GM12878 (cell line): ENCODE measurements around the gene NEO1. TPM values are rescaled to one million over a fixed set of nuclear protein-coding genes. Genes with fewer than 3 reads are reported as not detected.

Source experiments
- ATAC-seq: fragments of 200-7000 bp; cut with Tn5 transposase; 3 replicates; pipeline ENCODE4 v1.9.1; 2020; ENCODE audit warnings: mild to moderate bottlenecking, moderate library complexity
- BruUV-seq: library from RNA; stranded (reverse); fragments of 400-500 nt; replicated peaks from 2 replicates; lab custom pipeline; 2021; lab: Mats Ljungman, UMichigan
- CTCF ChIA-PET: fragments of 300-600 bp; sonication (Branson Sonifier 250); formaldehyde crosslinking; extraction: SDS; loops from one replicate; lab custom pipeline; 2021; ENCODE audit warnings: inconsistent platforms; lab: Yijun Ruan, JAX
- POLR2A ChIA-PET: fragments of 350-600 bp; formaldehyde crosslinking; extraction: SDS; loops from one replicate; lab custom pipeline; 2021; ENCODE audit warnings: inconsistent platforms; lab: Charles Lee
- RAD21 ChIA-PET: fragments of 300-600 bp; sonication (Branson Sonifier 250); formaldehyde crosslinking; loops from one replicate; lab custom pipeline; 2023; ENCODE audit warnings: antibody characterized with exemption; ENCODE audit not compliant: unreplicated experiment; lab: Charles Lee
- SMC1A ChIA-PET: fragments of 300-600 bp; sonication (Branson Sonifier 250); formaldehyde crosslinking; loops from one replicate; lab custom pipeline; 2023; ENCODE audit not compliant: unreplicated experiment, uncharacterized antibody; lab: Charles Lee
- DNase-seq: peaks from one replicate; pipeline ENCODE4 v3.0.0-alpha.2; 2011; ENCODE audit warnings: low read depth, low spot score
- FAIRE-seq: peaks from 3 replicates; lab custom pipeline; 2011; peaks lifted over from hg19 to GRCh38; lab: Jason Lieb, UNC
- H2AFZ ChIP-seq: 2 replicates; pipeline ENCODE4 v1.6.0; 2011; ENCODE audit warnings: low read depth, low read length, control low read depth; ENCODE audit not compliant: control insufficient read depth
- H3K27ac ChIP-seq: 2 replicates; pipeline ENCODE4 v1.5.1; 2011; ENCODE audit warnings: control low read depth; ENCODE audit not compliant: control insufficient read depth, insufficient read depth
- H3K27me3 ChIP-seq, 2 experiments: replicated peaks in 1 of 2; 2 replicates each; pipeline versions ENCODE4 v1.6.0 to v1.6.1; 2011; ENCODE audit warnings: low read length in 1 of 2; ENCODE audit not compliant: control insufficient read depth in 2 of 2, insufficient read depth in 2 of 2
- H3K36me3 ChIP-seq, 2 experiments: 2 replicates each; pipeline ENCODE4 v1.5.1; 2011; ENCODE audit warnings: low read length in 1 of 2; ENCODE audit not compliant: control insufficient read depth in 2 of 2, insufficient read depth in 2 of 2
- H3K4me1 ChIP-seq: 2 replicates; pipeline ENCODE4 v1.6.1; 2011; ENCODE audit warnings: mild to moderate bottlenecking, low read length, moderate library complexity, mixed read lengths; ENCODE audit not compliant: control insufficient read depth, insufficient read depth
- H3K4me2 ChIP-seq: 2 replicates; pipeline ENCODE4 v1.6.0; 2011; ENCODE audit warnings: control low read depth; ENCODE audit not compliant: control insufficient read depth, insufficient read depth
- H3K4me3 ChIP-seq: fragments of 200-600 bp; sonication (generic); 2 replicates; pipeline ENCODE4 v1.5.1; 2016
- H3K79me2 ChIP-seq: 2 replicates; pipeline ENCODE4 v1.6.0; 2011; ENCODE audit warnings: low read length; ENCODE audit not compliant: control insufficient read depth, insufficient read depth
- H3K9ac ChIP-seq: 2 replicates; pipeline ENCODE4 v1.8.0; 2011; ENCODE audit warnings: low read length, control low read depth, mixed read lengths; ENCODE audit not compliant: control insufficient read depth, insufficient read depth
- H3K9me3 ChIP-seq: replicated peaks from 3 replicates; pipeline ENCODE4 v1.5.1; 2011; ENCODE audit warnings: mild to moderate bottlenecking, low read length; ENCODE audit not compliant: control insufficient read depth, insufficient read depth
- H4K20me1 ChIP-seq: 2 replicates; pipeline ENCODE4 v1.6.0; 2011; ENCODE audit not compliant: control insufficient read depth, insufficient read depth
- BCLAF1 ChIP-seq: fragments of 450-650 bp; IDR thresholded peaks from 2 replicates; pipeline ENCODE4 v1.6.1; 2017; ENCODE audit warnings: antibody characterized with exemption, mild to moderate bottlenecking, moderate library complexity
- BHLHE40 ChIP-seq, 2 experiments: fragments of 450-650 bp in 1 of 2; IDR thresholded peaks; 2 replicates each; pipeline ENCODE4 v1.6.1; 2011 to 2017; ENCODE audit warnings: low read depth in 2 of 2, borderline replicate concordance in 1 of 2, improper control_type of control experiment in 1 of 2, low read length in 1 of 2, mild to moderate bottlenecking in 1 of 2
- CREM ChIP-seq: IDR thresholded peaks from 2 replicates; pipeline ENCODE4 v1.6.1; 2014; ENCODE audit warnings: antibody characterized with exemption, low read depth
- GATAD2B ChIP-seq: fragments of 450-650 bp; conservative IDR thresholded peaks from 2 replicates; pipeline ENCODE4 v1.6.1; 2017; ENCODE audit warnings: low read depth, mild to moderate bottlenecking, moderate library complexity
- KLF5 ChIP-seq: fragments of 450-650 bp; IDR thresholded peaks from 2 replicates; pipeline ENCODE4 v1.6.1; 2014; ENCODE audit warnings: mild to moderate bottlenecking; ENCODE audit not compliant: partially characterized antibody
- NBN ChIP-seq: fragments of 450-650 bp; IDR thresholded peaks from 2 replicates; pipeline ENCODE4 v1.6.1; 2016
- NR2C1 ChIP-seq: fragments of 450-650 bp; IDR thresholded peaks from 2 replicates; pipeline ENCODE4 v1.6.1; 2017; ENCODE audit warnings: antibody characterized with exemption, mild to moderate bottlenecking, moderate library complexity
- PAX8 ChIP-seq: fragments of 450-650 bp; IDR thresholded peaks from 2 replicates; pipeline ENCODE4 v1.6.1; 2017; ENCODE audit warnings: mild to moderate bottlenecking, moderate library complexity
- PKNOX1 ChIP-seq: fragments of 450-650 bp; IDR thresholded peaks from 2 replicates; pipeline ENCODE4 v1.6.1; 2016; ENCODE audit warnings: mild to moderate bottlenecking
- RELB ChIP-seq: fragments of 450-650 bp; IDR thresholded peaks from 2 replicates; pipeline ENCODE4 v1.6.1; 2017; ENCODE audit warnings: low read depth, mild to moderate bottlenecking, moderate library complexity
- SMAD1 ChIP-seq: fragments of 450-650 bp; IDR thresholded peaks from 2 replicates; pipeline ENCODE4 v1.6.1; 2018; ENCODE audit warnings: mild to moderate bottlenecking, low read depth; ENCODE audit not compliant: partially characterized antibody
- SREBF2 ChIP-seq: IDR thresholded peaks from 2 replicates; pipeline ENCODE4 v1.6.1; 2012; ENCODE audit warnings: mild to moderate bottlenecking, low read length
- TARDBP ChIP-seq: IDR thresholded peaks from 2 replicates; pipeline ENCODE4 v1.6.1; 2016; ENCODE audit warnings: borderline replicate concordance
- ZNF207 ChIP-seq: fragments of 450-650 bp; IDR thresholded peaks from 2 replicates; pipeline ENCODE4 v1.6.1; 2014; ENCODE audit warnings: antibody characterized with exemption, mild to moderate bottlenecking, borderline replicate concordance
- WGBS: methylation state at CpG from one replicate; pipeline ENCODE4 v1.1.6; 2016; ENCODE audit warnings: low lambda C conversion rate; ENCODE audit not compliant: insufficient replicate concordance, insufficient coverage; ENCODE audit errors: missing lambda C conversion rate; 5-methylcytosine and 5-hydroxymethylcytosine counted together
- in situ Hi-C: fragments of 300-500 bp; cut with MboI; formaldehyde crosslinking; loops from 9 replicates; pipeline ENCODE4 v1.14.3; 2018; ENCODE audit warnings: mixed read lengths
- intact Hi-C: fragments of 100-400 bp; cut with micrococcal nuclease; formaldehyde crosslinking; loops from one replicate; pipeline ENCODE4 v1.14.2; 2022; ENCODE audit not compliant: unreplicated experiment
- polyA plus RNA-seq, 11 experiments: library from polyadenylated mRNA; depleted of rRNA in 4 of 11; unstranded in 6 of 11; stranded (reverse) in 5 of 11; fragments of >200 nt; fragmentation: Nextera tagmentation in 4 of 11; fragmentation: Illumina TruSeq in 1 of 11; extraction: Ambion mirVana in 4 of 11; extraction: Trizol in 1 of 11; gene quantifications; 1 replicate in 1 of 11; 2 replicates in 10 of 11; pipeline versions ENCODE4 v1.2.1 to v1.2.3, GENCODE V29; 2011 to 2016; ENCODE audit warnings: inconsistent platforms in 2 of 11, missing spikeins in 2 of 11, low read depth in 1 of 11
- total RNA-seq, 4 experiments: library from RNA; depleted of rRNA in 3 of 4; stranded (reverse); fragments of >200 nt in 3 of 4; fragmentation: Illumina TruSeq in 1 of 4; extraction: Trizol in 1 of 4; gene quantifications; 2 replicates each; pipeline versions ENCODE4 v1.2.1 to v1.2.3, GENCODE V29; 2013 to 2021

The NEO1 gene
- total and polyA plus RNA-seq, 10 of the 15 experiments (the other 5 are each of a cell fraction or from before 2014, with no cell fraction given), result 0.03 to 2.0 (median 0.32) TPM

- Histone ChIP-seq H3K27me3 (no peaks in the 10 kb centered on the region), H3K4me3 (no peak overlapping the region), H3K9me3 (no peaks in the 10 kb centered on the region; the same call in 1 of the 3 replicates), H3K9ac (no peak overlapping the region), H3K36me3 (no peaks in the 10 kb centered on the region), H3K79me2 (no peaks in the 10 kb centered on the region), H3K27ac (no peak overlapping the region), H3K4me2 (no peak overlapping the region), H3K4me1 (no peaks in the 10 kb centered on the region), H2AFZ (no peak overlapping the region), H4K20me1 (no peaks in the 10 kb centered on the region)
- DNase-seq (no peak), ATAC-seq (no peak), FAIRE-seq (no peak)
- ChIA-PET SMC1A (no interaction called here), CTCF (no interaction called here), RAD21 (no interaction called here), POLR2A (no interaction called here)
- no TSS peak for BruUV-seq
- intact Hi-C loops (no loop called here), in situ Hi-C loops (no loop called here)
- WGBS, result 50% methylated on average over 1 of the region's 1 CpG
- TF ChIP-seq SMAD1 (no peak), PKNOX1 (no peak), BCLAF1 (no peak), SREBF2 (no peak), NBN (no peak), BHLHE40 (IDR thresholded peaks at IDR 0.05; ENCODE audit: borderline replicate concordance in 1 of 2, low read depth in 2 of 2, low read length in 1 of 2) (no peak), TARDBP (no peak), ZNF207 (no peak), KLF5 (no peak), PAX8 (no peak), CREM (no peak), NR2C1 (no peak), RELB (no peak), GATAD2B (no peak)
Measured at GRCh38 chr15:73153024-73153423, 100.8 kb downstream of the NEO1 start.
